WTC11 (cell line): ENCODE data around the gene ZNF221. TPM values are rescaled to one million over a fixed set of nuclear protein-coding genes. Genes with fewer than 3 reads are reported as not detected.

Experiments
- ATAC-seq: fragments of 200-7000 bp; cut with Tn5 transposase; 2 replicates; pipeline ENCODE4 v1.10.0; 2021; ENCODE audit warnings: mild to moderate bottlenecking, moderate library complexity
- CTCF ChIA-PET: fragments of 300-600 bp; sonication (Branson Sonifier 250); formaldehyde crosslinking; loops from one replicate; lab custom pipeline; 2021; ENCODE audit warnings: antibody characterized with exemption; lab: Charles Lee
- POLR2A ChIA-PET: fragments of 350-600 bp; sonication (Branson Sonifier 250); formaldehyde crosslinking; loops from one replicate; lab custom pipeline; 2021; ENCODE audit warnings: antibody characterized with exemption; lab: Charles Lee
- DNase-seq: peaks from one replicate; pipeline ENCODE4 v3.0.0; 2021; ENCODE audit warnings: low spot score
- H3K27ac Mint-ChIP-seq: 2 replicates; pipeline ENCODE4 v1.8.0; 2021; ENCODE audit warnings: mixed read lengths
- H3K27me3 Mint-ChIP-seq: 2 replicates; pipeline ENCODE4 v1.8.0; 2021; ENCODE audit warnings: low read depth, mild to moderate bottlenecking, moderate library complexity, mixed read lengths
- H3K36me3 Mint-ChIP-seq: 2 replicates; pipeline ENCODE4 v1.8.0; 2021; ENCODE audit warnings: mixed read lengths
- H3K4me1 Mint-ChIP-seq: 2 replicates; pipeline ENCODE4 v1.8.0; 2022; ENCODE audit warnings: mixed read lengths
- H3K4me3 Mint-ChIP-seq: 2 replicates; pipeline ENCODE4 v1.8.0; 2021; ENCODE audit warnings: mild to moderate bottlenecking, moderate library complexity, mixed read lengths
- H3K9me3 Mint-ChIP-seq: 2 replicates; pipeline ENCODE4 v1.8.0; 2021; ENCODE audit warnings: mixed read lengths
- AFF4 ChIP-seq: sonication (generic); formaldehyde crosslinking; IDR thresholded peaks from 2 replicates; pipeline ENCODE4 v1.8.1; 2023; ENCODE audit warnings: mild to moderate bottlenecking, missing genetic modification reagents, borderline replicate concordance
- ATF2 ChIP-seq: sonication (generic); formaldehyde crosslinking; IDR thresholded peaks from 2 replicates; pipeline ENCODE4 v1.8.1; 2022; ENCODE audit warnings: low read depth, missing genetic modification reagents, borderline replicate concordance
- CTCF ChIP-seq: fragments of 200-600 bp; IDR thresholded peaks from 2 replicates; pipeline ENCODE4 v1.8.0; 2022; ENCODE audit warnings: antibody characterized with exemption
- ETV6 ChIP-seq: sonication (generic); formaldehyde crosslinking; IDR thresholded peaks from 2 replicates; pipeline ENCODE4 v1.8.1; 2022; ENCODE audit warnings: mild to moderate bottlenecking, missing genetic modification reagents
- FOXP1 ChIP-seq: sonication (generic); formaldehyde crosslinking; IDR thresholded peaks from 2 replicates; pipeline ENCODE4 v1.8.0; 2022; ENCODE audit warnings: missing genetic modification reagents, mild to moderate bottlenecking, moderate library complexity, borderline replicate concordance
- FOXP4 ChIP-seq: sonication (generic); formaldehyde crosslinking; IDR thresholded peaks from 2 replicates; pipeline ENCODE4 v1.8.0; 2022; ENCODE audit warnings: mild to moderate bottlenecking, missing genetic modification reagents
- GABPB1 ChIP-seq: sonication (generic); formaldehyde crosslinking; IDR thresholded peaks from 2 replicates; pipeline ENCODE4 v1.8.1; 2023; ENCODE audit warnings: mild to moderate bottlenecking, missing genetic modification reagents
- IRF2 ChIP-seq: sonication (generic); formaldehyde crosslinking; IDR thresholded peaks from 2 replicates; pipeline ENCODE4 v1.8.0; 2022; ENCODE audit warnings: low read depth, missing genetic modification reagents, borderline replicate concordance
- MLX ChIP-seq: sonication (generic); formaldehyde crosslinking; IDR thresholded peaks from 2 replicates; pipeline ENCODE4 v1.8.1; 2023; ENCODE audit warnings: mild to moderate bottlenecking, missing genetic modification reagents, moderate library complexity
- NFE2L1 ChIP-seq: sonication (generic); formaldehyde crosslinking; IDR thresholded peaks from 2 replicates; pipeline ENCODE4 v1.8.1; 2023; ENCODE audit warnings: missing genetic modification reagents
- PRRX2 ChIP-seq: fragments of 250-450 bp; sonication (Bioruptor Pico); IDR thresholded peaks from 2 replicates; pipeline ENCODE4 v1.8.0; 2021; ENCODE audit warnings: mild to moderate bottlenecking
- SOX15 ChIP-seq: fragments of 250-450 bp; sonication (Bioruptor Pico); IDR thresholded peaks from 2 replicates; pipeline ENCODE4 v1.9.0; 2021; ENCODE audit warnings: mild to moderate bottlenecking
- TEAD1 ChIP-seq: sonication (generic); formaldehyde crosslinking; IDR thresholded peaks from 2 replicates; pipeline ENCODE4 v1.8.0; 2022; ENCODE audit warnings: mild to moderate bottlenecking, missing genetic modification reagents
- TEAD4 ChIP-seq: sonication (generic); formaldehyde crosslinking; IDR thresholded peaks from 2 replicates; pipeline ENCODE4 v1.8.0; 2022; ENCODE audit warnings: mild to moderate bottlenecking, missing genetic modification reagents
- ZMAT4 ChIP-seq: fragments of 250-450 bp; sonication (Bioruptor Pico); IDR thresholded peaks from 2 replicates; pipeline ENCODE4 v1.9.0; 2021; ENCODE audit warnings: mild to moderate bottlenecking
- ZNF281 ChIP-seq: sonication (generic); formaldehyde crosslinking; IDR thresholded peaks from 2 replicates; pipeline ENCODE4 v1.8.0; 2023; ENCODE audit warnings: mild to moderate bottlenecking, missing genetic modification reagents
- total RNA-seq: library from RNA; stranded (reverse); gene quantifications from 3 replicates; pipeline ENCODE4 v1.2.3, GENCODE V29; 2021
- TF ChIP-seq, protein P1 (sequence below): sonication (generic); formaldehyde crosslinking; IDR thresholded peaks from 2 replicates; pipeline ENCODE4 v1.8.1; 2022; ENCODE audit warnings: missing genetic modification reagents, borderline replicate concordance

The ZNF221 gene
- total RNA-seq, 1 experiment from 2014 or later, result 7.6 TPM

GRCh38 chr19:43914051-43914450, 37.0 kb upstream of the ZNF221 start (continued):
- no peak for TF ChIP-seq FOXP1
- no peak for TF ChIP-seq MLX (CRISPR knock-in tag)
- TF ChIP-seq ETV6 (CRISPR knock-in tag), result no peak
- TF ChIP-seq IRF2 (CRISPR knock-in tag), result no peak
- TF ChIP-seq GABPB1, result no peak
- TF ChIP-seq CTCF, result no peak
- no peak for TF ChIP-seq SOX15
- no peak for TF ChIP-seq PRRX2
- no peak for TF ChIP-seq NFE2L1

- Mint-ChIP-seq H3K4me1 (no peaks in the 10 kb centered on the region), H3K36me3 (peaks cover 67% of the 10 kb centered on the region), H3K27me3 (no peaks in the 10 kb centered on the region), H3K9me3 (no peaks in the 10 kb centered on the region), H3K27ac (no peak overlapping the region), H3K4me3 (no peak overlapping the region)
- ATAC-seq, result no peak
- TF ChIP-seq CTCF, result no peak
- no peak for TF ChIP-seq ZMAT4 (CRISPR knock-in tag)
- TF ChIP-seq, protein P1, sequence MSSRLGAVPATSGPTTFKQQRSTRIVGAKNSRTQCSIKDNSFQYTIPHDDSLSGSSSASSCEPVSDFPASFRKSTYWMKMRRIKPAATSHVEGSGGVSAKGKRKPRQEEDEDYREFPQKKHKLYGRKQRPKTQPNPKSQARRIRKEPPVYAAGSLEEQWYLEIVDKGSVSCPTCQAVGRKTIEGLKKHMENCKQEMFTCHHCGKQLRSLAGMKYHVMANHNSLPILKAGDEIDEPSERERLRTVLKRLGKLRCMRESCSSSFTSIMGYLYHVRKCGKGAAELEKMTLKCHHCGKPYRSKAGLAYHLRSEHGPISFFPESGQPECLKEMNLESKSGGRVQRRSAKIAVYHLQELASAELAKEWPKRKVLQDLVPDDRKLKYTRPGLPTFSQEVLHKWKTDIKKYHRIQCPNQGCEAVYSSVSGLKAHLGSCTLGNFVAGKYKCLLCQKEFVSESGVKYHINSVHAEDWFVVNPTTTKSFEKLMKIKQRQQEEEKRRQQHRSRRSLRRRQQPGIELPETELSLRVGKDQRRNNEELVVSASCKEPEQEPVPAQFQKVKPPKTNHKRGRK (CRISPR knock-in tag), result no peak
- no peak for TF ChIP-seq TEAD1 (CRISPR knock-in tag)
- TF ChIP-seq AFF4, result no peak
- no peak for TF ChIP-seq ATF2 (CRISPR knock-in tag)
- TF ChIP-seq ZNF281, result no peak
- no peak for TF ChIP-seq FOXP4 (CRISPR knock-in tag)
- no peak for TF ChIP-seq TEAD4 (CRISPR knock-in tag)
- ChIA-PET POLR2A (interaction anchor here (0.9 kb wide), 1 partner anchor 12 kb away, joined by 3 read pairs; the partner anchor contains the start of gene ZNF45), CTCF (interaction anchor here (1.3 kb wide), 1 partner anchor 27 kb away, joined by 3 read pairs; the partner anchor contains the start of gene ZNF221)
- no peak for DNase-seq
Observed at GRCh38 chr19:43923875-43924274, 27.2 kb upstream of the ZNF221 start.
